H9 (cell line): ENCODE results near the gene RAB6B. TPM values are rescaled to one million over a fixed set of nuclear protein-coding genes. Genes with fewer than 3 reads are reported as not detected.

Source experiments
- DNase-seq: peaks from one replicate; pipeline ENCODE4 v3.0.0-alpha.2; 2017
- H2AFZ ChIP-seq: one replicate; pipeline ENCODE4 v1.6.1; 2013; ENCODE audit warnings: mild to moderate bottlenecking, low read length, control low read depth, moderate library complexity
- H2AK5ac ChIP-seq: 2 replicates; pipeline ENCODE4 v1.6.1; 2013; ENCODE audit warnings: low read length, control low read depth, mixed read lengths; ENCODE audit not compliant: insufficient read length
- H2BK120ac ChIP-seq: one replicate; pipeline ENCODE4 v1.6.1; 2013; ENCODE audit warnings: low read depth, mild to moderate bottlenecking, low read length, control low read depth, inconsistent platforms; ENCODE audit not compliant: poor library complexity, severe bottlenecking
- H2BK12ac ChIP-seq: 2 replicates; pipeline ENCODE4 v1.6.1; 2013; ENCODE audit warnings: low read length, control low read depth, mixed read lengths, low read depth; ENCODE audit not compliant: insufficient read length
- H2BK15ac ChIP-seq: 2 replicates; pipeline ENCODE4 v1.6.1; 2013; ENCODE audit warnings: low read depth, low read length, control low read depth
- H2BK20ac ChIP-seq: one replicate; pipeline ENCODE4 v1.6.1; 2013; ENCODE audit warnings: low read depth, mild to moderate bottlenecking, low read length, control low read depth, inconsistent platforms; ENCODE audit not compliant: poor library complexity, severe bottlenecking
- H2BK5ac ChIP-seq: 2 replicates; pipeline ENCODE4 v1.6.1; 2013; ENCODE audit warnings: low read length, control low read depth, mixed read lengths; ENCODE audit not compliant: insufficient read length
- H3K14ac ChIP-seq: 2 replicates; pipeline ENCODE4 v1.6.1; 2013; ENCODE audit warnings: low read length, control low read depth; ENCODE audit not compliant: insufficient read depth
- H3K18ac ChIP-seq: 2 replicates; pipeline ENCODE4 v1.6.1; 2013; ENCODE audit warnings: low read depth, mild to moderate bottlenecking, mixed read lengths, low read length, control low read depth; ENCODE audit not compliant: insufficient read length
- H3K23ac ChIP-seq: 2 replicates; pipeline ENCODE4 v1.6.1; 2013; ENCODE audit warnings: low read length, control low read depth, mixed read lengths, low read depth; ENCODE audit not compliant: insufficient read length
- H3K23me2 ChIP-seq: 2 replicates; pipeline ENCODE4 v1.6.1; 2013; ENCODE audit warnings: low read depth, mild to moderate bottlenecking, mixed read lengths, low read length, control low read depth; ENCODE audit not compliant: insufficient read length, poor library complexity, severe bottlenecking
- H3K27ac ChIP-seq: 2 replicates; pipeline ENCODE4 v1.5.1; 2013; ENCODE audit warnings: low read length, control low read depth, mixed read lengths, low read depth; ENCODE audit not compliant: insufficient read length
- H3K27me3 ChIP-seq: 2 replicates; pipeline ENCODE4 v1.6.1; 2013; ENCODE audit warnings: low read length, control low read depth, inconsistent platforms; ENCODE audit not compliant: insufficient read depth
- H3K4ac ChIP-seq: 2 replicates; pipeline ENCODE4 v1.6.1; 2013; ENCODE audit warnings: low read depth, mild to moderate bottlenecking, control low read depth, inconsistent platforms, low read length, moderate library complexity
- H3K4me1 ChIP-seq: 2 replicates; pipeline ENCODE4 v1.6.1; 2013; ENCODE audit warnings: low read length, control low read depth, inconsistent platforms; ENCODE audit not compliant: insufficient read depth
- H3K4me2 ChIP-seq: 2 replicates; pipeline ENCODE4 v1.6.1; 2013; ENCODE audit warnings: low read length, control low read depth, mixed read lengths; ENCODE audit not compliant: insufficient read length, insufficient read depth
- H3K56ac ChIP-seq: 2 replicates; pipeline ENCODE4 v1.6.1; 2013; ENCODE audit warnings: low read depth, mild to moderate bottlenecking, mixed read lengths, low read length, control low read depth; ENCODE audit not compliant: insufficient read length
- H3K79me1 ChIP-seq: 2 replicates; pipeline ENCODE4 v1.6.1; 2013; ENCODE audit warnings: low read depth, mild to moderate bottlenecking, moderate library complexity, low read length, control low read depth, inconsistent platforms; ENCODE audit not compliant: insufficient read depth, poor library complexity, severe bottlenecking
- H3K79me2 ChIP-seq: 2 replicates; pipeline ENCODE4 v1.6.1; 2013; ENCODE audit warnings: low read length, control low read depth, inconsistent platforms; ENCODE audit not compliant: insufficient read depth
- H3K9ac ChIP-seq: 2 replicates; pipeline ENCODE4 v1.6.1; 2013; ENCODE audit warnings: low read length, control low read depth, mixed read lengths; ENCODE audit not compliant: insufficient read length; ENCODE audit errors: extremely low read depth
- H3K9me3 ChIP-seq: one replicate; pipeline ENCODE4 v1.6.1; 2013; ENCODE audit warnings: low read depth, low read length, inconsistent platforms; ENCODE audit not compliant: control insufficient read depth
- H3T11ph ChIP-seq: one replicate; pipeline ENCODE4 v1.6.1; 2013; ENCODE audit warnings: mild to moderate bottlenecking, low read length, control low read depth, inconsistent platforms
- H4K20me1 ChIP-seq: one replicate; pipeline ENCODE4 v1.6.1; 2013; ENCODE audit not compliant: control insufficient read depth, insufficient read length, insufficient read depth
- H4K5ac ChIP-seq: 2 replicates; pipeline ENCODE4 v1.6.1; 2013; ENCODE audit warnings: low read depth, mild to moderate bottlenecking, mixed read lengths, low read length, control low read depth; ENCODE audit not compliant: insufficient read length
- H4K8ac ChIP-seq: replicated peaks from 2 replicates; pipeline ENCODE4 v1.6.1; 2013; ENCODE audit warnings: low read length, control low read depth, mixed read lengths, low read depth; ENCODE audit not compliant: insufficient read length
- H4K91ac ChIP-seq: 2 replicates; pipeline ENCODE4 v1.6.1; 2013; ENCODE audit warnings: low read depth, mild to moderate bottlenecking, moderate library complexity, mixed read lengths, low read length, control low read depth; ENCODE audit not compliant: insufficient read length
- H3K27ac Mint-ChIP-seq, 3 experiments: 2 replicates in 2 of 3; 3 replicates in 1 of 3; pipeline ENCODE4 v1.8.0; 2020 to 2021; ENCODE audit warnings: mixed read lengths in 3 of 3, mild to moderate bottlenecking in 1 of 3, moderate library complexity in 1 of 3
- H3K27me3 Mint-ChIP-seq: 2 replicates; pipeline ENCODE4 v1.8.0; 2021; ENCODE audit warnings: low read depth, mild to moderate bottlenecking, moderate library complexity, mixed read lengths
- H3K36me3 Mint-ChIP-seq, 3 experiments: 2 replicates in 2 of 3; 3 replicates in 1 of 3; pipeline ENCODE4 v1.8.0; 2020 to 2021; ENCODE audit warnings: low read depth in 3 of 3, mixed read lengths in 3 of 3; ENCODE audit not compliant: insufficient read depth in 1 of 3
- H3K4me1 Mint-ChIP-seq, 2 experiments: 2 replicates each; pipeline ENCODE4 v1.8.0; 2020; ENCODE audit warnings: mixed read lengths in 2 of 2
- H3K4me3 Mint-ChIP-seq, 2 experiments: 2 replicates in 1 of 2; 3 replicates in 1 of 2; pipeline ENCODE4 v1.8.0; 2020 to 2021; ENCODE audit warnings: mild to moderate bottlenecking in 2 of 2, mixed read lengths in 2 of 2, moderate library complexity in 1 of 2
- H3K9me3 Mint-ChIP-seq, 2 experiments: 2 replicates in 1 of 2; 3 replicates in 1 of 2; pipeline ENCODE4 v1.8.0; 2020; ENCODE audit warnings: mild to moderate bottlenecking in 2 of 2, mixed read lengths in 2 of 2, moderate library complexity in 1 of 2
- WGBS: extraction: QIAGEN DNeasy Blood & Tissue Kit; methylation state at CpG from one replicate; pipeline ENCODE4 v1.1.7; 2013; ENCODE audit warnings: missing lambda C conversion rate, low lambda C conversion rate, mixed read lengths; ENCODE audit not compliant: insufficient read length; ENCODE audit errors: extremely low coverage; 5-methylcytosine and 5-hydroxymethylcytosine counted together
- total RNA-seq: library from RNA; stranded (reverse); gene quantifications from 2 replicates; pipeline ENCODE4 v1.2.1, GENCODE V29; 2021
- TF ChIP-seq, protein P1 (sequence below): fragments of 200-600 bp; sonication (generic); conservative IDR thresholded peaks from 3 replicates; pipeline ENCODE4 v1.8.0; 2021; ENCODE audit warnings: antibody characterized with exemption, mild to moderate bottlenecking

Gene RAB6B
- total RNA-seq, 1 experiment from 2014 or later = 12.3 TPM

DNA sequence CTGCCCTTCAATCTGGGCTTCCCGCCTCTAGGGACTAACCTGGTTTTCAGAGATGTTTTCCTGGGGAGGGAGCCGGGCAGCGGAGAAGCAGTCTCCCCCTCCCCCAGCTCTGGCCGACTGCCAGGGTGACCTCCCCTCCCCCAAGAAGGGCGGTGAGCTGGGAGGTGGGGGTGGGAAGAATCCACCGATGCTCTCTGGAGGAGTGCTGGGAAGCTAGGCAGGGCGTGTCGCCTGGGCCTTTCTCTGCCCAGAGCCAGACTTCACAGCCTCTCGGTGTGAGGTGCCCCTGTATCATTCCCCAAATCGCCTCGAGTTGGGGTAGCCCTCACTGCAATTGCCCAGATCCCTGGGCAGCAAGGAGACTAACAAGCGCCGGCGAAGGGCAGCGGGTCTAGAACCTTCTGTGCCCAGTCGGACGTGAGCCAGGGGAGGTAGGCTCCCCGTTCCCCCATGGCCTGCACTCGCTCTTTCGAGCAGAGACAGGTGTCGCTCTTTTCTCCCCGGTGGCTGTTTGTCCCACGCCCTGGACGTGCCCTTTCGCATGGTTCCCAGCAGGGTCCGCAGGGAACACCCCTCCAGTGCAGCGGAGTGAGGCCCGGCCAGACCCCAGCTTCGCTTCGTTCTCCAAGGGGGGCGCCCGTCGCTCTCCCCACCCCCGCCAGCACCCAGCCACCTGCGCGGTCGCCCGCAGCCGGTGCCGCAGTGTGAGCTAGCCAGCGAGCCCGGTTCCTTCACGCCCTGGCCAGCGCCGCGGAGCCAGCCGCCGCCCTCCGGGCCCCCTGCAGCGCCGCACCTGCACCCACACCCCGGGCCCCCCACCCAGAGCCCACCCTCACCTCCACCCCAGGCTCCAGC lies 1.1 kb downstream of the RAB6B start:
- H3K23ac ChIP-seq = no peak overlapping the region
- no peak overlapping the region for H3T11ph ChIP-seq
- no peak overlapping the region for H2BK120ac ChIP-seq
- no peaks in the 10 kb centered on the region for H3K36me3 Mint-ChIP-seq
- no peak overlapping the region for H2BK5ac ChIP-seq
- peaks cover 0 to 14% of the 10 kb centered on the region in 2 experiments; a peak in 2 of 4 replicates for H3K4me1 Mint-ChIP-seq
- no peak overlapping the region for H3K18ac ChIP-seq
- H2BK12ac ChIP-seq = no peak overlapping the region
- no peak overlapping the region for H2AK5ac ChIP-seq
- H2AFZ ChIP-seq = no peak overlapping the region
- H3K27me3 Mint-ChIP-seq = peaks cover 65% of the 10 kb centered on the region
- no peaks in the 10 kb centered on the region for H3K79me1 ChIP-seq
- peaks cover 19% of the 10 kb centered on the region for H3K27me3 ChIP-seq
- no peaks in the 10 kb centered on the region; the same call in 1 of the 2 replicates for H3K4me1 ChIP-seq
- no peaks in the 10 kb centered on the region for H4K20me1 ChIP-seq
- no peak overlapping the region for H2BK20ac ChIP-seq
- H3K4ac ChIP-seq = no peak overlapping the region
- H2BK15ac ChIP-seq = no peak overlapping the region
- peak overlapping the region; percentile 80 for H3K4me2 ChIP-seq
- no peak overlapping the region for H4K91ac ChIP-seq
- no peaks in the 10 kb centered on the region for H3K79me2 ChIP-seq
- no peak overlapping the region for H3K56ac ChIP-seq
- TF ChIP-seq, protein P1, sequence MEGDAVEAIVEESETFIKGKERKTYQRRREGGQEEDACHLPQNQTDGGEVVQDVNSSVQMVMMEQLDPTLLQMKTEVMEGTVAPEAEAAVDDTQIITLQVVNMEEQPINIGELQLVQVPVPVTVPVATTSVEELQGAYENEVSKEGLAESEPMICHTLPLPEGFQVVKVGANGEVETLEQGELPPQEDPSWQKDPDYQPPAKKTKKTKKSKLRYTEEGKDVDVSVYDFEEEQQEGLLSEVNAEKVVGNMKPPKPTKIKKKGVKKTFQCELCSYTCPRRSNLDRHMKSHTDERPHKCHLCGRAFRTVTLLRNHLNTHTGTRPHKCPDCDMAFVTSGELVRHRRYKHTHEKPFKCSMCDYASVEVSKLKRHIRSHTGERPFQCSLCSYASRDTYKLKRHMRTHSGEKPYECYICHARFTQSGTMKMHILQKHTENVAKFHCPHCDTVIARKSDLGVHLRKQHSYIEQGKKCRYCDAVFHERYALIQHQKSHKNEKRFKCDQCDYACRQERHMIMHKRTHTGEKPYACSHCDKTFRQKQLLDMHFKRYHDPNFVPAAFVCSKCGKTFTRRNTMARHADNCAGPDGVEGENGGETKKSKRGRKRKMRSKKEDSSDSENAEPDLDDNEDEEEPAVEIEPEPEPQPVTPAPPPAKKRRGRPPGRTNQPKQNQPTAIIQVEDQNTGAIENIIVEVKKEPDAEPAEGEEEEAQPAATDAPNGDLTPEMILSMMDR = no peak
- H3K23me2 ChIP-seq = peaks cover 9% of the 10 kb centered on the region
- no peak overlapping the region for H3K27ac ChIP-seq
- no CpG with 5 or more reads among the region's 52 CpGs for WGBS
- H3K4me3 Mint-ChIP-seq = peak overlapping the region; percentile 79 to 83
- H3K9ac ChIP-seq = no peak overlapping the region
- H3K9me3 ChIP-seq = no peaks in the 10 kb centered on the region
- H3K9me3 Mint-ChIP-seq = 0 out of 5 replicates have a peak, but pooled peaks cover 0 to 2% of the 10 kb centered on the region in 2 experiments
- no peak overlapping the region for H3K27ac Mint-ChIP-seq
- no peak overlapping the region for H3K14ac ChIP-seq
- H4K8ac ChIP-seq = no peak overlapping the region
- H4K5ac ChIP-seq = no peak overlapping the region
- peak; percentile 48 for DNase-seq
